Measurements from ENCODE around the gene TMEM131L. TPM values are rescaled to one million over a fixed set of nuclear protein-coding genes. Genes with fewer than 3 reads are reported as not detected.

The TMEM131L gene
- polyA plus RNA-seq, 3 donors, result 11.2 to 58.3 (median 26.0) TPM

DNA sequence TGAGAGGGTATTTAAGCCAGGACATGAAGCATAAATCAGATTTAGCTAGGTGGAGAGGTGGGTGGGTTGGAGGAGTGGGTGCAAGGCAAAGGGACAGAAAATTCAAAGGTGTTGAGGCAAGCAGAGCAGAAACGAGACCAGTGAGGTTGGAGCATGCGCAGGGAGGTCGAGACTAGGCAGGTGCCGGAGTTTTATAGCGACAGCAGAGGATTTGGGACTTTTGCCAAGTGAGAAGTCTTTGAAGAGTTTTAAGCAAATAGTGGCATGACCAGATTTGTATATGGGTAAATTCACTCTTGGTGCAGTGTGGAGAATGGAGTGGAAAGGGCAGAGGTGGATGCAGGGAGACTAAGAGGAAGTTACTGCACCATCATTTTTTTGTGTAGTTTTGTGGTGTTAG, 110.9 kb downstream of the TMEM131L start:
- peaks cover 0 to 2% (median 0%) of the 10 kb centered on the region in 3 donors for H3K27me3 Mint-ChIP-seq (ENCODE audit: low read depth in 3 of 3)
- 92% methylated on average over 5 of the region's 5 CpGs for WGBS (ENCODE audit: insufficient coverage)
- H3K36me3 Mint-ChIP-seq, result peaks cover 35 to 44% of the 10 kb centered on the region in 2 donors
- Histone ChIP-seq H3K4me1 (ENCODE audit: control insufficient read depth in 1 of 2, insufficient read depth in 2 of 2, low read length in 2 of 2) (peaks cover 0 to 12% of the 10 kb centered on the region in 2 donors), H4K20me1 (ENCODE audit: insufficient read depth, low read length) (peaks cover 90% of the 10 kb centered on the region), H3K9me3 (replicated peaks in 1 of 2; ENCODE audit: control insufficient read depth in 1 of 2, insufficient read depth in 1 of 2, low read length in 2 of 2) (no peaks in the 10 kb centered on the region), H2AFZ (ENCODE audit: insufficient read depth, low read depth, low read length, poor library complexity, severe bottlenecking) (no peak overlapping the region), H3K9ac (ENCODE audit: insufficient read depth, low read length, poor library complexity, severe bottlenecking) (no peak overlapping the region), H3K27me3 (ENCODE audit: control insufficient read depth in 2 of 2, insufficient read depth in 2 of 2, low read length in 2 of 2) (no peaks in the 10 kb centered on the region), H3K4me3 (replicated peaks in 1 of 3; ENCODE audit: low read depth in 2 of 3, low read length in 3 of 3) (no peak overlapping the region), H3K79me2 (ENCODE audit: insufficient read depth, low read length) (peaks cover 15% of the 10 kb centered on the region), H3K36me3 (replicated peaks in 1 of 2; ENCODE audit: control insufficient read depth in 1 of 2, insufficient read depth in 2 of 2, low read length in 2 of 2) (peaks cover 26 to 60% of the 10 kb centered on the region in 2 donors), H3K4me2 (replicated peaks; ENCODE audit: extremely low read depth, low read length, poor library complexity, severe bottlenecking) (no peak overlapping the region), H3K27ac (ENCODE audit: low read depth in 1 of 2, low read length in 2 of 2) (peak overlapping the region in 1 of 2 donors; percentile 18)
- H3K27ac Mint-ChIP-seq, result peak overlapping the region in 2 of 7 donors; percentile 37 to 39
- DNase-seq, result no peak
- peaks cover 0 to 2% (median 0%) of the 10 kb centered on the region in 7 donors for H3K9me3 Mint-ChIP-seq
- TF ChIP-seq, protein P1, sequence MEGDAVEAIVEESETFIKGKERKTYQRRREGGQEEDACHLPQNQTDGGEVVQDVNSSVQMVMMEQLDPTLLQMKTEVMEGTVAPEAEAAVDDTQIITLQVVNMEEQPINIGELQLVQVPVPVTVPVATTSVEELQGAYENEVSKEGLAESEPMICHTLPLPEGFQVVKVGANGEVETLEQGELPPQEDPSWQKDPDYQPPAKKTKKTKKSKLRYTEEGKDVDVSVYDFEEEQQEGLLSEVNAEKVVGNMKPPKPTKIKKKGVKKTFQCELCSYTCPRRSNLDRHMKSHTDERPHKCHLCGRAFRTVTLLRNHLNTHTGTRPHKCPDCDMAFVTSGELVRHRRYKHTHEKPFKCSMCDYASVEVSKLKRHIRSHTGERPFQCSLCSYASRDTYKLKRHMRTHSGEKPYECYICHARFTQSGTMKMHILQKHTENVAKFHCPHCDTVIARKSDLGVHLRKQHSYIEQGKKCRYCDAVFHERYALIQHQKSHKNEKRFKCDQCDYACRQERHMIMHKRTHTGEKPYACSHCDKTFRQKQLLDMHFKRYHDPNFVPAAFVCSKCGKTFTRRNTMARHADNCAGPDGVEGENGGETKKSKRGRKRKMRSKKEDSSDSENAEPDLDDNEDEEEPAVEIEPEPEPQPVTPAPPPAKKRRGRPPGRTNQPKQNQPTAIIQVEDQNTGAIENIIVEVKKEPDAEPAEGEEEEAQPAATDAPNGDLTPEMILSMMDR (IDR thresholded peaks at IDR 0.05), result no peak
- H3K4me1 Mint-ChIP-seq, result peaks cover 33% of the 10 kb centered on the region
- H3K4me3 Mint-ChIP-seq, result no peak overlapping the region
- intact Hi-C loops (cut with micrococcal nuclease), result loop anchor here (5.0 to 10.0 kb wide), 3 partner anchors 142 to 235 kb away; partner anchors contain the start of gene MND1 (in 1 of the 2)

DNA sequence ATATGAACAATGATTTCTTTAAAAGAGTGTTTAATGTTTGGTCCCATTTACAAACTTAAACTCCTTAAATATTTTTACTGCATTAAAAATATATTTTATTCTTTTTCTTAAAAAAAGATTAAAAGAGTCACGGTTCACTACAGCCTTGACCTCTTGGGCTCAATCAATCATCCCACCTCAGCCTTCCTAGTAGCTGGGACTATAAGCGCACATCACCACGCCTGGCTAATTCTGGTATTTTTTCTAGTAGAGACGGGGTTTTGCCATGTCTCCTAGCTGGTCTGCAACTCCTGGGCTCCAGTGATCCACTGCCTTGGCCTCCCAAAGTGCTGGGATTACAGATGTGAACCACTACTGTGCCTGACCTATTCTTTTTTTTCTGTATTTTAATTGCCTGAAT, 113.2 kb downstream of the TMEM131L start:
- Histone ChIP-seq H3K27me3 (ENCODE audit: control insufficient read depth in 2 of 2, insufficient read depth in 2 of 2, low read length in 2 of 2) (no peaks in the 10 kb centered on the region), H2AFZ (ENCODE audit: insufficient read depth, low read depth, low read length, poor library complexity, severe bottlenecking) (no peak overlapping the region), H3K36me3 (replicated peaks in 1 of 2; ENCODE audit: control insufficient read depth in 1 of 2, insufficient read depth in 2 of 2, low read length in 2 of 2) (peaks cover 39 to 62% of the 10 kb centered on the region in 2 donors), H3K9me3 (replicated peaks in 1 of 2; ENCODE audit: control insufficient read depth in 1 of 2, insufficient read depth in 1 of 2, low read length in 2 of 2) (no peaks in the 10 kb centered on the region), H3K4me2 (replicated peaks; ENCODE audit: extremely low read depth, low read length, poor library complexity, severe bottlenecking) (no peak overlapping the region), H3K4me1 (ENCODE audit: control insufficient read depth in 1 of 2, insufficient read depth in 2 of 2, low read length in 2 of 2) (no peaks in the 10 kb centered on the region), H3K79me2 (ENCODE audit: insufficient read depth, low read length) (peaks cover 15% of the 10 kb centered on the region), H3K4me3 (replicated peaks in 1 of 3; ENCODE audit: low read depth in 2 of 3, low read length in 3 of 3) (no peak overlapping the region), H3K9ac (ENCODE audit: insufficient read depth, low read length, poor library complexity, severe bottlenecking) (no peak overlapping the region), H4K20me1 (ENCODE audit: insufficient read depth, low read length) (peaks cover 86% of the 10 kb centered on the region), H3K27ac (ENCODE audit: low read depth in 1 of 2, low read length in 2 of 2) (peak overlapping the region in 1 of 2 donors; percentile 12)
- Mint-ChIP-seq H3K36me3 (peaks cover 44 to 56% of the 10 kb centered on the region in 2 donors), H3K4me1 (peaks cover 25% of the 10 kb centered on the region), H3K27ac (peak overlapping the region in 1 of 7 donors; percentile 26), H3K27me3 (ENCODE audit: low read depth in 3 of 3) (peaks cover 0 to 2% (median 0%) of the 10 kb centered on the region in 3 donors), H3K9me3 (peaks cover 0 to 2% (median 0%) of the 10 kb centered on the region in 7 donors), H3K4me3 (no peak overlapping the region)
- TF ChIP-seq, protein P1 (IDR thresholded peaks at IDR 0.05), result no peak
- WGBS (ENCODE audit: insufficient coverage), result 88% methylated on average over 3 of the region's 4 CpGs
- no peak for DNase-seq
- intact Hi-C loops (cut with micrococcal nuclease), result loop anchor here (5.0 to 10.0 kb wide), 3 partner anchors 145 to 237 kb away; partner anchors contain the start of gene MND1 (in 1 of the 2)

All from CD14-positive monocyte (primary cell).